Limb (tissue), 2 donors: ENCODE results near the gene REEP6.
A peak's percentile ranks its signal among the peaks of the same experiment; 100 is the strongest.
"Not testable (repeated sequence)": the region's sequence is repeated elsewhere in the genome, so short reads cannot be mapped to it uniquely, and the experiment has no call there.

Experiments
- DNase-seq, 2 donors: peaks; one replicate each; pipeline ENCODE4 v3.0.0-alpha.2; 2016; ENCODE audit errors: extremely low spot score in 2 of 2

REEP6 gene

DNA sequence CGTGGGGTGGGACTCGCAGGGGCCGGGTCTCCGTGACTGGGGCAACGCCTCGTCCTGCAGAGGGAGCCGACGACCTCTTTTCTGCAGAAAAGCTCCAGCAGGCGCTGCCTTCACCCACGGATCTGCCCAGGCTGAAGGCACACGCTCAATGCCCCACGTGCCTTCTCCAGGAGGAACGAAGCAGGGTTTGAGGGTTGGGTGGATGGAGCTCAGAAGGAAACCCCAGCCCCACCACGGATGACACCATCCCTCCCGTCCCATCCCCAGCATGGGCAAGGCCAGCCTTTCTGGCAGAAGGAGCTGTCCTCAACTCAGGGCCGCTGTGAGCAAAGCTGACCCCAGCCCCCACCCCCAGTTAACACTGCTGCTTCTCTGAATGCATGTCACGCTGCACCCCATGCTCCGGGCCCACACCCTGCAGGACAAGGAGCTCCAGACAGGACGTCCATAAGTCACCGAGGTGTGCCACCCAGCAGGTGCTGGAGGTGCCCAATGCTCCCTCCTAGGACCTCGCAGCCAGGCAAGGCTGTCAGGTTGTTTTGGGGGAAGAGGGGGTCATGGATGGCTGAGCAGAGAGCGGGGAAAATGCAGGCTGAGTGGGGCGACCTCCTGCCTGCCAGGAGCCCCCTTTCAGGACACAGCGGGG lies 19.3 kb upstream of the REEP6 start:
- no peak for DNase-seq

DNA sequence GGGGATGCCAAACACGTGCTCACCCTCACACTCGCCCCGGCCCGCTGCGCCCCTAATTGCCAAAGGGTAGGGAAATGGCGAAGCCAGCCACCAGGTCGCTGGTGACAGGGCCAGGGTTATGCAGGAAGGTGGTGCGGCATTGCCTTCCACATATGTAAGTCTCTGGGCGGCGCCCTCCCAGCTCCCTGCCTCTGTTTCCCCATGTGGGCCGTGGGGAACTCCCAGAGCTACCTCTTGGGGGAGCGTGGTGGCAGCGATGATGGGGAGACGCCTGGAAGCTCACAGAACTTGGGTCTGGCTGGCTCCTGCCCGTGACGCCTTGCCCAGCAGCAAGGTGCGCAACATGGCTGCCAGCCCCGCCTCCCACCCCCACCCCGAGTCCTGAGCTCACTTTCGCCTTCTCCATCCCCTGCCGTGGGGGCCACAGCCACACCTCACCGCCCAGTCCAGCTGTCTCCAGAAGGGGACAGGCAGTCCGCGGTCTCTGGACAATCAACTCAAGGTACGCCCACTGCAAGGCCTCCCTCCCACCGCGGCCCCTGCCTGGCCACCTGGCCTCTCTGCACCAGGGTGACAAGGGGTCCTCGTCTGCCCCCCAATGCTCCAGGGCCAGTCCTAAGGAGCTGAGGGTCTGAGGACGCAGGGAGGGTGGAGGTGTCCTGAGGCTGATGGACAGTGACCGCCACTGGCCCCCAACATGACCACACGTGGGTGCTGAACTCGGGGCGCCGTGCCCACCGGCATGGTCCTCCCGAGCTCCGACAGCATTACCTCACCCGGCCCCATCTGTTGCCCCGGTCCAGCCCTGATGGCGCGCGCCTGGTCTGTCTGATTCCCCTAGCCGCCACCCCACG lies 18.5 kb upstream of the REEP6 start:
- DNase-seq = no peak

DNA sequence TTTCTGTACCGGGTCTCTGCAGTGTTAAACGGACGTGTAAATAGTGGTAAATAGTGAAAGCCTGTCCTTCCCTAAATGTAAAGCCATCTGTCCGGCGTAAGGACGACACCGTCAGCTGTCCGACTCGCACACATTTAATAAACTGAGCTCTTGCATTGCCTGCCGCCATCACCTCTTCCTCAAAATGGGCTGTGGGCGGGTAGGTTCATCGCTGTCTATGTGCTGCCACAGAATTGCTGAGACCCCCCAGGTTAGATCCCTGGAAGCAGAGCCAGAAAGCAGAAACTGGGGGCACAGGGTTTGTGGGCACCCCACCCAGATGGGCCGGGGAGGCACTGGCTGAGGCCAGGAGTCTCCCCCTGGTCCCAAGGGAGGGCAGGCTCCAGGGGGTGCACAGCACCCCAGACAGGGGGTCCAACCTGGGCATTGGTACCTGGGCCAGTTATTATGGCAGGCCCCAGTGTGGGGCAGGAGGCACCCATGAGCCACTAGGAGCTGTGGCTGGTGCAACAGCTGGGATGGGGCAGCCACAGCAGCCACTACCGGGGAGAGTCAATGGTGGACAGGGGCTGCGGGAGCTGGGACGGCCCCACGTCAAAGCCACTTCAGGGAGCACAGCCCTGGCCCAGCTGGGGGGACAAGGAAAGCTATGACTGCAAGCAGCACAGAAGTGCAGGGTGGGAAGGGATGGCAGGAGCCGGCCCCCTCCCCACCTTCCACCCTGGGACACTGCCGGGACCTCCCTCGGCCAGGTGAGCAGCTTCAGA lies 17.7 kb upstream of the REEP6 start:
- DNase-seq = no peak

DNA sequence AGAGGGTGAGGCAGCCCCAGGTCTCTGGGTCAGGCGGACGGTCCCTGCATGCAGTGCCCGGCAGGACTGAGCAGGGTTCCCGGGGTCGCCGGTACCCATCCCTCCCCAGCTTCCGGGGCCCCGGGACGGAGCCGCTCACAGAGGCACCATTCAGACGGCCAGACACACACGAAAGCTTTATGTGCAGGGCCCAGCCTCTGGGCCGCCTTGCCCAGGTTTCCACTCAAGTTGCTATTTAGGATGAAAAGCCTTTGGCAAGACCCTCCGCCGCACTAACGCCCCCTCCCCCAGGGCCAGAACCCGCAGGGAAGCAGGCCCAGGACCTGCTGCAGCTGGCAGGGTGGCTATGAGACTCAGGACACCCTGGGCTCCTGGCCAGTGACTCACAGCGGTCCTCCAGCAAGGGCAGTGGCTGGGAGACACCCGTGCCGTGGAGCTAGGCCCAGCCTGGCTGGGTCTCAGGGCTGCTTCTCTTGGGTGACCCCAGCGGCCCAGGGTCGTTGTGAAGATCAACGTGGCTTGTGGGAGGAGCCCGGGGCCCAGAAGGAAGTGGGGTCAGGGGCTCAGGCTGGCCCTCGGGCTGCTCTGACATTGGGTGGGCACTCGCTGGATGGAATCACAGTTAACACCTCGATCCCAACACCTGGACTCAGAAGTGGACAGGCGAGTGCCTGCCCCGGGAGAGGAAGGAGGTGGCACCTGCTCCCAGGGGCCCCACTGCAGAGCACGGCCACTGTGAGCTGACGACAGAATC lies 16.8 kb upstream of the REEP6 start:
- DNase-seq = no peak

DNA sequence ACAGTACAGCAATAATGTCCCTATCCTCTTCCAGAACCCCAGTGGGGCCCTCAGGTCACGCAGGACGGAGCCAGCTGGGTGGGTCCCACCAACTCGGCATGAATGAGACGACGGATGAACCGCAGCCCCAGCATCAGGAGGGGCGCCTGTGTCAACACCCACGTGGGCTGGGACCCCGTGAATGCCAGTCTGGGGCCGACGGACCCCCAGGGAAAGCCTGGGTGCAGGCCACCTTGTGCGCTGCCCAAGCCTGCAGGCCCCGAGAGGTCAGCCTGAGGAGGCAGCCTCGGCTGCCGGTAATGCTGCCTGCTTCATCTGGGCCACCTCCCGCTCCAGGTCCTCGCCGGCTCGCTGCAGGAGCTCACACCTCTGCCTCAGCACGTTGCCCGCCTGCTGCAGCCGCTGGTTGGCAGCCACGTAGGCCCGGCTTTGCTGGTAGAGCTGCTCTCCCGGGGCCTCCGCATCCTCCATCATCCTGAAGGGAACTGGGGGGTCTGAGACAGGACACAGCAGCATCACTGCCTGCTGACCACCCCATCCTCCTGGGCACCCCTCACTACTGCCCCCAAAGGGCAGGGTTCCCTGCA lies 16.1 kb upstream of the REEP6 start:
- DNase-seq = no peak

DNA sequence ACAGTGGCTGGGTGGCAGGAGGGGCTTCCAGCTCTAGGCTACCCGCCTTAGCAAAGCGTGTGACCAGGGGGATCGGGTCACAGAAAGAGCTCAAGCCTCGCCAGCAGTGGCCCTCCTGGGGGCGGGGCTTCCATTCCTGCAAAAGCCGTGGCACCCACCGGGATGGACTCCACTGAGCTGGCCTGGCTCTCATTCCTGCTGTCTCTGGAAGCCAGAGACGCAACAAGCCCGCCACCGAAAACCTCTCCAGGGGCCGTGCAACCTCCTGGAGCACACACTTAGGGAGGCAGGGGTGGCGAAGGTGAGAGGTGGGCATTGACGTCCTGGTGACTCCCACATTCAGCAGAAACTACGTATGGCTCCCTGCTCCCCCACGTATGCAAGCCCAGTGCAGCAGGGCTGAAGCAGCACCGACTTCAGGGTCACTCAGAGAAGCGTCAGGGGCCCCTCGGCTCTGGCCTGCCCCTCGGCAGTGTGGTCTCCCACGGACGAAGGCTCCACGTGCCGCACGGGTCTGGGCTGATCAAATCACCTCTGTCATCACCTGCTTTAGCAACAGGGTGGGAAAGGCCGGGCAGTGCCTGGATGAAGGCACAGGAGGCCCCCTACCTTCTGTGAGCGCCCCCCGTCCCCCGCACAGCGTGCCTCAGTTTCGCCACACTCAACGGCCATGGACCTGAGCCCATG lies 15.1 kb upstream of the REEP6 start:
- DNase-seq = no peak

DNA sequence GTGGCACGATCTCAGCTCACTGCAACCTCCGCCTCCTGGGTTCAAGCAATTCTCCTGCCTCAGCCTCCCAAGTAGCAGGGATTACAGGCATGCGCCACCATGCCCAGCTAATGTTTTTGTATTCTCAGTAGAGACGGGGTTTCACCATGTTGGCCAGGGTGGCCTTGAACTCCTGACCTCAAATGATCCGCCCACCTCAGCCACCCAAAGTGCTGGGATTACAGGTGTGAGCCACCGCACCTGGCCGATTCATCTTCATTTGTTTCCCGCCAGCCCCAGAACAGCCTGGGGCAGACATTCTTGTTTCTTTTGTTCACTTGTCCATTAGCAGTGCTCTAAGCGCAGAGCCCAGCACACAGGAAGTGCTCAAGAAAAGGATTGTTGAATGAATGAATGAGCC lies 13.9 kb upstream of the REEP6 start:
- not testable (repeated sequence) for DNase-seq

DNA sequence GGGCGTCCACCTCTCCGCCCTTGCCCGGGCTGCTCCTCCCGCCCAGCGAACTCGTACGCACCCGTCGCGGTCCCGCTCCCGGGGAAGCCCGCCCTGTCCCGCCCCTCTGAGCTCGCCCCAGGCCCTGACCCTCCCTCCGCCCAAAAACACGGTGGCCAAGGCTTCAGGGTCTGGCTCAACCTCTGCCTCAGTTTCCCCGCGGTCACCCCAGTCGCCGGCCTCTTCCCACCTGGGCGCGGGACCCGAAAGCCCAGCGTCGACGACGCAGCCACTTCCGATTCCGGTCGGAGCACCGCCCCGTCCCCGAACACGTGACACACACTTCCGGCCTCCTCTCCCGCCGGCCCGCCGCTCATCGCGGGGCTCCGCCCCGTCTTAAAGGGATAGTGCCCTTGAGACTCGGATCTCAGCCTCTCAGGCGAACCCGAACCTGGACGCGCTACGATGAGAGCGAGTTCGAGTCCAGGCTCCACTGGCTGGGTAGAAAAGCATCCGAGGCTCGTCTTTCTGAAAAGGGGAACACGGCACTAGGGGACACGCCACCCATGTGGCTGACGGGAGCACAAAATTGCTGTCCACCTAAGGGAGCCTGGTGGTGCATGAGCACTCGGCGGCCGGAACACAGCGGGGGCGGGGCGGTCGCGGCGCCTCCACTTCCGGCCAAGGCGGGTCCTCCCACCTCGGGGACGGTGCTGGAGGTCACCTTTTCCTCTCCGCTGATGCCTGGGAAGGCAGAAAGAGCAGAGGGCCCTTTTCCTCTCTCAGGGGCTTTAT lies 11.9 kb upstream of the REEP6 start, which contains the start of gene C19orf25:
Gene C19orf25, minus strand, starts transcription at position 282 of the 774 bp plus-strand sequence. CDS start 312 bp downstream, outside the sequence.
- DNase-seq = peak; percentile 92 to 94

DNA sequence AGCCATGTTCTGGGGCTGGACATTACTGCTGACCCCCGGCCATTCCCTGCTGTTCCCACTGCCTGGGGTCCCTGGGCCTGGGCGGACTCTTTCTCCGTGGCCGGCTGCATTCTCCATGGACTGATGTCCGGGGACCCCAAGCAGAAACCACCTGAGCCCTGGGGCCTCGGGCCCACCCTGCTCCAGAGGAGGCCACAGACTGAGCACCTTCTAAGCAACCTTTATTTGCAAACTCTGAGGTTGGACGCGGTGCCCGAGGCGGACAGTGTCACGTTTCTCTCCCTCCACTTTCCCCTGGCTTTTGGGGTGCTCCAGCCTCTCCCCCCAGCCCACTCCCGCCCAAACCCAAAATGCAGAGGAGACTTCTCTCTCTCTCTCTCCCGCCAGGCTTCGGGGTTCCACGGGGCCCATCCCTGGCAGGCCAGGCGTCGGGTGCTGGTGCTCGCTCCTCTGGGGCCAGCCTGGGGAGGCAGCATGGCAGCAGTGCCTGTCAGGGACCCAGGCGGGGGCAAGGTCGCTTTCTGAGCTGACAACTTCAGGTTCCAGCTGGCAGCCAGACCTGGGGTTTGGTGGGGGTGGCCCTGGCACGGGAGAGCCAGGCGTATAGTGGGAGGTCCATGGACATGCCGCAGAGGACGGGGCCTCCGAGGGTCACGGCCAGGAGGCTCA lies 9.6 kb upstream of the REEP6 start:
- no peak for DNase-seq

DNA sequence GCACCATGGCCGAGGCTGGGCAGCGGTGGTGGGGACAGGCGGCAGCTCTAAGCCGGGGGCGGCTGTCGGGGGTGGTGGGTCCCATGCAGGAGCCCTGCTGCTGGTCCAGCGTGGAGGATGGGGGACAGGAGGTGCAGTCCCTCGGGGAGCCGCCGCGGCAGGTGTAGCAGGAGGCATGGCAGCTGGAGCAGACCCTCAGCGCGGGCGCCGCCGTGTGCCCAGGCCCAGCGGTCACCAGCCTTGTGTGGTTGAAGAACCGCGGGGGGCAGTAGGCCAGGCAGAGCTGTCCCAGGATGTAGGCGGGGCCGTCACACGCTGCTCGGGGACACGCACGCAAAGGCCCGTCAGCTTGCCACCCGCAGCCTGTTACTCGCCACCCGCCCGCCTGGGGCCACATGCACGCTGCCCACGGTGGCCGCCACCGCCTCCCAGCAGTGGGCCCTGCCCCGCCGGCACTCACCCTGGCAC lies 9.1 kb upstream of the REEP6 start:
- no peak for DNase-seq

DNA sequence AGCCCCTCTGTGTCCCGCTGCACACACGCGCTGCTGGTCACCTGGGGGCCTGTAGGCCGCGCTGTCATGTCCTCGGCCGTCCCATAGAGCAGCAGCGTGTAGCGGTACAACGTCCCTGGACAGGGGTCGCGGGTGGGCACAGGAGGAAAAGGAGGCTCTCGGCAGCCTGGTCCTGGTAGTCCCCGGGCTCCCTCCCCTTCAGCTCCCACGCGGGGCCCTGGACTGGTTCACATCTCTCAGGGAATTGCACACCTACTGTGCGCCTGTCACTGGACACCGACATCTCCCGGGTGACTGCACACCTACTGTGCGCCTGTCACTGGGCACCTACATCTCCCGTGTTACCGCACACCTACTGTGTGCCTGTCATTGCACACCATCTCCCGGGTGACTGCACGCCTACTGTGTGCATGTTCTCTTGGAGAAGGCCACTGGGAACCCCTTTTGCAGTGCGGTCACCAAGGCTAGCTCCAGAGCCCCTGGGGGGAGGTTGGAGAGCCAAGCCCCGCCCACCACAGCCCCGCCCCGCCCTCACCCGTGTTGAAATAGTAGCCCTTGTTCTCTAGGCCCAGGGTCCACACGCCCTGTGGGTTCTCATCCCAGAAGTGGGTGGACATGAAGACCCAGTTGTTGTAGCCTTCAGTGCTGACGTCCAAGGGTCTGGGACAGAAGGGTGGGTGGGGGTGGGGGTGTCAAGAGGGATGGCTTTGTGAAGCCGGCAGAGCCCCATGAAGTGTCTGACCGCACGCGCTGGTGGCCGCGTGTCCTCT lies 8.4 kb upstream of the REEP6 start:
- no peak for DNase-seq

DNA sequence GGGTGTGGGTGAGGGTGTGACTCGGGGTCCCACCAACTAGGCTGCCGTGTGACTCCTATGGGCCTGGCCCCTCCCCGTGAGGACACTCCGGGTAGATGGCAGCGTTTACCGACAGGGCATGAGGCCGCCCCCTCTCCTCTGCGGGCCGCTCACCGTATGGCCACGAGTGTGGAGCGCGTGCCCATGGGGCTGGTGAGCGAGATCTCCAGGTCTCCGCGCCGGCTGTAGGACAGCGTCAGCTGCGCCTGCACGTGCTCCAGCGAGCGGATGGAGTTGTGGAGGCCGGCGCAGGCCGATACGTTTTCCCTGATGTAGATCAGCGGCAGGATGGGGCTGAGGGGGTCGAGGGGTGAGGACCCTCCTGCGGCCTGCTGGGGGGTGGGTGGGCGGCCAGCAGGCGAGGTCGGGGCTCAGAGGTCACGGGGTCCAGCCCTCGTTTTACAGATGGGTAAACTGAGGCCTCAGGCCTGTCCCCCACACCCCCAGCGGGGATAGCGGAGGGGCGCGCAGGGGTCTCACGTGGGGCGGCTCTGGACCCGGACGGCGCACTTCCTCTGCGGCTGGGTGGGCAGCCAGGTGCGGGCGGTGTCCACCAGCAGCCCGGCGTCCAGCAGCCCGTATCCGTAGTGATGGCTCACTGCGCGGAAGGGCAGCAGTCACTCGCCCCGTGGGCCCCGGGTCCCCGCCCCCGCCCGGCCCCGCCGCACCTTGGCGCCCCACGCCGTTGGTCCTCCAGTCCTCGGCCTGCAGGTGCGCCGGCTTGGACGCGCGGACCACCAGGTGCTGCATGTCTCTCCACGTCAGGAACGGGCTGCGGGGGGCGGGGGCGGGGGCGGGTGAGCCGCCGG lies 7.6 kb upstream of the REEP6 start:
- DNase-seq = no peak

DNA sequence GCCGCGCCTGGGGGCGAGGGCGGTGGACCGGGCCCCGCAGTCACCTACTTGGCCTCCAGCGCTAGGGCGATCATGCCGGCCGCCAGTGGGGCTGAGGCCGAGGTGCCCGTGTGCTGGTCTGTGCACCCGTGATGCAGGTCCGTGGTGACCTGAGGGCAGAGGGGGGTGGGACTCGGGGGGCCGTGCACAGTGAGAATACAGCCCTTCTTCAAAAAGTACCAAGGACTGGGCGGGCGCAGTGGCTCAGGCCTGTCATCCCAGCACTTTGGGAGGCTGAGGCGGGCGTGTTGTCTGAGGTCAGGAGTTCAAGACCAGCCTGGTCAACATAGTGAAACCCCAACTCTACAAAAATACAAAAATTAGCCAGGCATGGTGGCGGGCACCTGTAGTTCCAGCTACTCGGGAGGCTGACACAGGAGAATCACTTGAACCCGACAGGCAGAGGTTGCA lies 7.0 kb upstream of the REEP6 start:
- DNase-seq = no peak

DNA sequence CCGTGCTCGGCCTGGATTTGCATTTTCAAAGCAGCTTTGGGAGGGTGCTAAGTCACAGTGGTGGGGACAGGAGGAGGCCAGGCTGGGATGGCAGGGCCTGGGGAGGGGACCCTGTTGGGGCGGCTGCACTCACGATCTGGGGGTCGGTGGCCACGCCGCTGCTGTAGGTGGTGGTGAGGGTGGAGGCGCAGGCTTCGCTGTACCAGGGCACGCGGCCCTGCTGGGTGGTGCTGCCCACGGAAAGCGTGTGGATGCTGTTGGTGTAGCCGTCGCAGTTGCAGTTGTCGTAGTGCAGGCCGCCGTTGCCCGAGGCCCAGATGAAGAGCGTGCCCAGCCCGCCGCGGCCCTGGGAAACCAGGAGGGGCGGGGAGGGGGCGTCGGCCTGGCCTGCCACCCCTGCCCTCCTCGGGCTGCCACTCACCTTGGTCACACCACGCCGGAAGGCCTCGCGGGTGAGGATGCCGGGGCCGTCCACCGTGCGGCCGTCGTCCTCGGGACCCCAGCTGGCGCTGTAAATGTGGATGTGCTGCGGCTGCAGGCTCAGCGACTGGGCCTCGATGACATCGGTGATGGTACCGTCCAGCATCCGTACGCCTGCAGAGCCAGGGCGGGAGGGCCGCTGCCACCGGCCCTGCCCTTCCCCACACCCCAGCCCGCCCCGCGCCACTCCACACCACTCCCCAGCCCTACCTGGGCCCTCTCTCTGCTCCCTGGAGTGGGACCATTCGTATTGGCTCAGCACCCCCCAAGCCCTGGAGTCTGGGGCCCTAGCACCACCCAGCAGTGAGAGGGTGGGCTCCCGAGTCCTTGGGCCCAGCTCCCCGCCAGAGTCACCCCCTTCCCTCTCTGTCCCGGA lies 4.0 kb upstream of the REEP6 start:
- DNase-seq = no peak

DNA sequence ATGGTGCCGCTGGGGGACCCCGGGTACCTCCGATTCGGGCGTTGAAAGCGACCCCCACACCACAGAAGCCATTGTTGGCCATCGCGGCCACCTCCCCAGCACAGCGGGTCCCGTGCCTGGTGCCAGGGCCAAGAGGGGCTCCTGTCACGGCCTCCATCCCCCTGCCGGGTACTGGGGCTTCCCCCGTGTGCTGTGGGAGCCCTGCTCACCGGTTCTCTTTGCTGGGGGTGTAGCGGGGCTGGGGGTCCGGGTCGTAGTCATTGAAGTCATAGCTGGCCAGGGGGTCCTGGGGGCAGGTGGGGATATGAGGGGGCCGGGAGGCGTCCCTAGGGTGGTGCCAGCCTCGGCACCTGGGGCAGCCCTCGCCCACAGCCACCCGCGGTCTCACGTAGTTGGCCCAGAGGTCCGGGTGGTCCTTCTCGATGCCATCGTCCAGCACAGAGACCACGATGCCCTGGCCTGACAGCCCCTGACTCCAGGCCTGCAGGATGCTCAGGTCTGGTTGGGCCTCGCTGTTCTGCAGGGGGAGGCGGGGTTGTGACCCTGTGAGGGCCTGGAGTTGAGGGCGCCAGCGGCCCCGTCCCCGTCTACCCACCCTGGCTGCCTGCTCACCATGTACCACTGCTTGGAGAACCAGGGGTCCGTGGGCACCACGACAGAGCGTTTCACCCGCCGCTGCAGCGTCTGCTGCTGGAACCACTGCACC lies 3.3 kb upstream of the REEP6 start:
- DNase-seq = no peak

DNA sequence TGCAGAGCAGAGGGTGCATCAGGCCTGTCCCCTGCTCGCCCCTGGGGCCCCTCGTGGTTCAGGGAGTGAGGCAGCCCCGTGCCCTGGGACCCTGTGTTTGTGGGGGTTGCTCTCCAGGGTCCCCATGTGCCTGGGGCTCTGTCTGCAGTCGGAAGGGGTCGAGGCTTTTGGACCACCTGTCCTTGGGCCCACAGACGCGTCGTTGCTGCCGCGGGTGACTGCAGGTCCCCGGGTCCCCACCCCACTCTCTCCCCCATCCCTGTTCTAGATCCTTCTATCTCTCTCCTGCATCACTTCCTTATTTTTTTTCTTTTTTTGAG lies 2.7 kb upstream of the REEP6 start:
- DNase-seq = no peak
